HG02588 (cell line): ENCODE data around the gene WRAP73.
"Not testable (repeated sequence)": the region's sequence is repeated elsewhere in the genome, so short reads cannot be mapped to it uniquely, and the experiment has no call there.

ENCODE experiments used
- ATAC-seq: cut with Tn5 transposase; IDR thresholded peaks from one replicate; pipeline ENCODE4 v1.9.1; 2021; ENCODE audit warnings: mild to moderate bottlenecking, moderate library complexity; ENCODE audit not compliant: unreplicated experiment

WRAP73 gene

GRCh38 chr1:3632298-3632697 is 17.6 kb downstream of the WRAP73 start:
- no peak for ATAC-seq

- ATAC-seq: no peak
Observed at GRCh38 chr1:3631320-3632260, 18.3 kb downstream of the WRAP73 start.

- no peak for ATAC-seq
Observed at GRCh38 chr1:3630914-3631313, 19.0 kb downstream of the WRAP73 start.

GRCh38 chr1:3630161-3630611 is 19.7 kb downstream of the WRAP73 start:
- ATAC-seq: no peak

- no peak for ATAC-seq
Observed at GRCh38 chr1:3629561-3630160, 20.2 kb downstream of the WRAP73 start.

- ATAC-seq: no peak
Observed at GRCh38 chr1:3628445-3628844, 21.5 kb downstream of the WRAP73 start.

- ATAC-seq: no peak
Observed at GRCh38 chr1:3627515-3628253, 22.2 kb downstream of the WRAP73 start.

GRCh38 chr1:3626025-3626424 is 23.9 kb downstream of the WRAP73 start:
- ATAC-seq: no peak

- ATAC-seq: peak; percentile 7
Observed at GRCh38 chr1:3625151-3625907, 24.6 kb downstream of the WRAP73 start.

- ATAC-seq: peak; percentile 91
Observed at GRCh38 chr1:3624200-3625136, 25.4 kb downstream of the WRAP73 start, which contains the start of gene TPRG1L. TPRG1L (plus strand) TSS chr1:3625015; CDS start chr1:3625073, 58 bp downstream.

GRCh38 chr1:3623441-3624199 is 26.3 kb downstream of the WRAP73 start:
- no peak for ATAC-seq

- not testable (repeated sequence) for ATAC-seq
Observed at GRCh38 chr1:3622102-3622501, 27.8 kb downstream of the WRAP73 start.

GRCh38 chr1:3621151-3621671 is 28.7 kb downstream of the WRAP73 start:
- not testable (repeated sequence) for ATAC-seq

- no peak for ATAC-seq
Observed at GRCh38 chr1:3620708-3621107, 29.2 kb downstream of the WRAP73 start.

GRCh38 chr1:3618881-3619671 is 30.8 kb downstream of the WRAP73 start:
- ATAC-seq: no peak

- no peak for ATAC-seq
Observed at GRCh38 chr1:3618531-3618880, 31.4 kb downstream of the WRAP73 start.

- no peak for ATAC-seq
Observed at GRCh38 chr1:3617806-3618345, 32.0 kb downstream of the WRAP73 start.

GRCh38 chr1:3616861-3617260 is 33.0 kb downstream of the WRAP73 start:
- no peak for ATAC-seq
